Stimulated activated naive B cell treated with anti-CD40 and anti-IgM and Interleukin-4, amounts not matched to agents 10 μg/mL and 1 μg/mL and 100 μg/mL, for 72 hours (primary cell): ENCODE measurements around the gene GPHN.

Experiments used
- ATAC-seq, 2 donors: fragments of 150-1000 bp; cut with Tn5 transposase; replicated peaks; 2 replicates each; pipeline ENCODE4 v1.10.0; 2021; ENCODE audit warnings: moderate library complexity in 1 of 2
- DNase-seq: peaks from one replicate; pipeline ENCODE4 v3.0.0; 2021
- H3K27ac Mint-ChIP-seq: one replicate; pipeline ENCODE4 v1.8.0; 2022; ENCODE audit warnings: mild to moderate bottlenecking, mixed read lengths
- H3K27me3 Mint-ChIP-seq, 2 donors: one replicate each; pipeline ENCODE4 v1.8.0; 2022; ENCODE audit warnings: mixed read lengths in 2 of 2
- H3K36me3 Mint-ChIP-seq, 2 donors: one replicate each; pipeline ENCODE4 v1.8.0; 2022; ENCODE audit warnings: mixed read lengths in 2 of 2, mild to moderate bottlenecking in 1 of 2
- H3K4me1 Mint-ChIP-seq, 2 donors: one replicate each; pipeline ENCODE4 v1.8.0; 2022; ENCODE audit warnings: mixed read lengths in 2 of 2, mild to moderate bottlenecking in 1 of 2
- H3K4me3 Mint-ChIP-seq, 2 donors: one replicate each; pipeline ENCODE4 v1.8.0; 2022; ENCODE audit warnings: mild to moderate bottlenecking in 2 of 2, mixed read lengths in 2 of 2, moderate library complexity in 1 of 2
- H3K9me3 Mint-ChIP-seq, 2 donors: one replicate each; pipeline ENCODE4 v1.8.0; 2022; ENCODE audit warnings: mixed read lengths in 2 of 2, mild to moderate bottlenecking in 1 of 2

Gene GPHN

GRCh38 chr14:67166450-67166853 is 658.5 kb downstream of the GPHN start:
- Mint-ChIP-seq H3K36me3 (peaks cover 7% of the 10 kb centered on the region in 2 donors), H3K9me3 (peaks cover 0 to 2% of the 10 kb centered on the region in 2 donors), H3K27me3 (no peaks in the 10 kb centered on the region), H3K27ac (no peak overlapping the region), H3K4me3 (no peak overlapping the region), H3K4me1 (no peaks in the 10 kb centered on the region)
- ATAC-seq (no peak), DNase-seq (no peak)

- H3K9me3 Mint-ChIP-seq = peaks cover 3 to 10% of the 10 kb centered on the region in 2 donors
- no peaks in the 10 kb centered on the region for H3K4me1 Mint-ChIP-seq
- H3K27ac Mint-ChIP-seq = no peak overlapping the region
- ATAC-seq = no peak
- no peak overlapping the region for H3K4me3 Mint-ChIP-seq
- H3K27me3 Mint-ChIP-seq = no peaks in the 10 kb centered on the region
- H3K36me3 Mint-ChIP-seq = peaks cover 17 to 18% of the 10 kb centered on the region in 2 donors
- no peak for DNase-seq
Measured at GRCh38 chr14:67167420-67168109, 659.6 kb downstream of the GPHN start.

GRCh38 chr14:67168110-67168441 is 660.1 kb downstream of the GPHN start:
- no peak for ATAC-seq

GRCh38 chr14:67170660-67171059 is 662.7 kb downstream of the GPHN start:
- Mint-ChIP-seq H3K27me3 (no peaks in the 10 kb centered on the region), H3K4me1 (no peaks in the 10 kb centered on the region), H3K36me3 (peaks cover 31 to 37% of the 10 kb centered on the region in 2 donors), H3K4me3 (no peak overlapping the region), H3K27ac (no peak overlapping the region), H3K9me3 (peaks cover 16 to 22% of the 10 kb centered on the region in 2 donors)
- ATAC-seq (no peak), DNase-seq (no peak)

More at GRCh38 chr14:67168110-67168441, 660.1 kb downstream of the GPHN start:
- peaks cover 21 to 23% of the 10 kb centered on the region in 2 donors for H3K36me3 Mint-ChIP-seq
- no peak overlapping the region for H3K4me3 Mint-ChIP-seq
- H3K27me3 Mint-ChIP-seq = no peaks in the 10 kb centered on the region
- H3K9me3 Mint-ChIP-seq = peaks cover 6 to 16% of the 10 kb centered on the region in 2 donors
- DNase-seq = no peak
- no peaks in the 10 kb centered on the region for H3K4me1 Mint-ChIP-seq
- H3K27ac Mint-ChIP-seq = no peak overlapping the region

- H3K4me3 Mint-ChIP-seq = no peak overlapping the region
- H3K27me3 Mint-ChIP-seq = no peaks in the 10 kb centered on the region
- no peak overlapping the region for H3K27ac Mint-ChIP-seq
- H3K4me1 Mint-ChIP-seq = no peaks in the 10 kb centered on the region
- H3K9me3 Mint-ChIP-seq = peaks cover 21 to 33% of the 10 kb centered on the region in 2 donors
- DNase-seq = no peak
- H3K36me3 Mint-ChIP-seq = peaks cover 42 to 51% of the 10 kb centered on the region in 2 donors
- ATAC-seq = no peak
Measured at GRCh38 chr14:67172056-67172455, 664.1 kb downstream of the GPHN start.

- Mint-ChIP-seq H3K27me3 (no peaks in the 10 kb centered on the region), H3K36me3 (peaks cover 46 to 55% of the 10 kb centered on the region in 2 donors), H3K9me3 (peaks cover 25 to 38% of the 10 kb centered on the region in 2 donors), H3K27ac (no peak overlapping the region), H3K4me3 (no peak overlapping the region), H3K4me1 (no peaks in the 10 kb centered on the region)
- no peak for ATAC-seq
- DNase-seq = no peak
Measured at GRCh38 chr14:67172520-67172919, 664.6 kb downstream of the GPHN start.

- ATAC-seq = no peak
- peaks cover 34 to 46% of the 10 kb centered on the region in 2 donors for H3K9me3 Mint-ChIP-seq
Measured at GRCh38 chr14:67173719-67174118, 665.8 kb downstream of the GPHN start.

GRCh38 chr14:67186172-67186768 is 678.3 kb downstream of the GPHN start:
- DNase-seq (no peak), ATAC-seq (no peak)
- no peak overlapping the region for H3K4me3 Mint-ChIP-seq
- H3K36me3 Mint-ChIP-seq = peaks cover 3 to 8% of the 10 kb centered on the region in 2 donors
- H3K27me3 Mint-ChIP-seq = peaks cover 0 to 2% of the 10 kb centered on the region in 2 donors
- H3K27ac Mint-ChIP-seq = no peak overlapping the region
- H3K9me3 Mint-ChIP-seq = no peaks in the 10 kb centered on the region
- H3K4me1 Mint-ChIP-seq = peaks cover 4 to 9% of the 10 kb centered on the region in 2 donors

More at GRCh38 chr14:67173719-67174118, 665.8 kb downstream of the GPHN start:
- H3K36me3 Mint-ChIP-seq = peaks cover 53 to 65% of the 10 kb centered on the region in 2 donors
- no peak overlapping the region for H3K27ac Mint-ChIP-seq
- no peak for DNase-seq
- H3K27me3 Mint-ChIP-seq = no peaks in the 10 kb centered on the region
- no peaks in the 10 kb centered on the region for H3K4me1 Mint-ChIP-seq
- no peak overlapping the region for H3K4me3 Mint-ChIP-seq

GRCh38 chr14:67186789-67187584 is 679.0 kb downstream of the GPHN start:
- peaks cover 4 to 9% of the 10 kb centered on the region in 2 donors for H3K4me1 Mint-ChIP-seq
- H3K27ac Mint-ChIP-seq = no peak overlapping the region
- no peak overlapping the region for H3K4me3 Mint-ChIP-seq
- ATAC-seq (no peak), DNase-seq (no peak)
- no peaks in the 10 kb centered on the region for H3K9me3 Mint-ChIP-seq
- peaks cover 2% of the 10 kb centered on the region in 2 donors for H3K36me3 Mint-ChIP-seq
- H3K27me3 Mint-ChIP-seq = peaks cover 0 to 9% of the 10 kb centered on the region in 2 donors

GRCh38 chr14:67187826-67188225 is 679.9 kb downstream of the GPHN start:
- Mint-ChIP-seq H3K4me1 (peaks cover 4 to 9% of the 10 kb centered on the region in 2 donors), H3K27me3 (peaks cover 0 to 9% of the 10 kb centered on the region in 2 donors), H3K27ac (no peak overlapping the region), H3K36me3 (peaks cover 2% of the 10 kb centered on the region in 2 donors), H3K4me3 (no peak overlapping the region), H3K9me3 (no peaks in the 10 kb centered on the region)
- DNase-seq = no peak
- no peak for ATAC-seq

GRCh38 chr14:67188326-67188725 is 680.4 kb downstream of the GPHN start:
- no peak for ATAC-seq
- no peak overlapping the region for H3K4me3 Mint-ChIP-seq
- peaks cover 4 to 9% of the 10 kb centered on the region in 2 donors for H3K4me1 Mint-ChIP-seq
- H3K9me3 Mint-ChIP-seq = no peaks in the 10 kb centered on the region
- no peak for DNase-seq
- H3K36me3 Mint-ChIP-seq = no peaks in the 10 kb centered on the region
- peaks cover 0 to 9% of the 10 kb centered on the region in 2 donors for H3K27me3 Mint-ChIP-seq
- no peak overlapping the region for H3K27ac Mint-ChIP-seq

GRCh38 chr14:67191768-67192290 is 683.9 kb downstream of the GPHN start:
- ATAC-seq = no peak
- no peaks in the 10 kb centered on the region for H3K9me3 Mint-ChIP-seq
- no peak for DNase-seq
- H3K4me1 Mint-ChIP-seq = peaks cover 4 to 9% of the 10 kb centered on the region in 2 donors
- H3K36me3 Mint-ChIP-seq = no peaks in the 10 kb centered on the region
- H3K27me3 Mint-ChIP-seq = peaks cover 0 to 9% of the 10 kb centered on the region in 2 donors
- H3K27ac Mint-ChIP-seq = no peak overlapping the region
- H3K4me3 Mint-ChIP-seq = no peak overlapping the region

GRCh38 chr14:67192366-67192765 is 684.4 kb downstream of the GPHN start:
- ATAC-seq (no peak), DNase-seq (no peak)
- Mint-ChIP-seq H3K4me3 (no peak overlapping the region), H3K27ac (no peak overlapping the region), H3K9me3 (no peaks in the 10 kb centered on the region), H3K4me1 (peaks cover 4 to 9% of the 10 kb centered on the region in 2 donors), H3K36me3 (no peaks in the 10 kb centered on the region), H3K27me3 (peaks cover 0 to 9% of the 10 kb centered on the region in 2 donors)

GRCh38 chr14:67195279-67195678 is 687.3 kb downstream of the GPHN start:
- Mint-ChIP-seq H3K36me3 (no peaks in the 10 kb centered on the region), H3K4me3 (no peak overlapping the region), H3K27ac (no peak overlapping the region), H3K9me3 (no peaks in the 10 kb centered on the region), H3K27me3 (peaks cover 6 to 17% of the 10 kb centered on the region in 2 donors), H3K4me1 (no peaks in the 10 kb centered on the region)
- DNase-seq (no peak), ATAC-seq (no peak)
